SK-N-MC (cell line): ENCODE data around the gene DYNC1I1.

Experiments
- DNase-seq: peaks from one replicate; pipeline ENCODE4 v3.0.0-alpha.2; 2011; ENCODE audit warnings: low read depth, low spot score
- H3K27ac ChIP-seq: fragments of 200-600 bp; sonication (generic); 2 replicates; pipeline ENCODE4 v1.5.1; 2016; ENCODE audit warnings: mixed run types
- H3K36me3 ChIP-seq: fragments of 200-600 bp; sonication (generic); 2 replicates; pipeline ENCODE4 v1.6.1; 2017; ENCODE audit warnings: antibody characterized with exemption, low read length, mixed read lengths; ENCODE audit not compliant: insufficient read depth
- H3K4me3 ChIP-seq: fragments of 200-600 bp; sonication (generic); 2 replicates; pipeline ENCODE4 v1.5.1; 2016
- H3K9ac ChIP-seq: fragments of 200-600 bp; sonication (generic); 2 replicates; pipeline ENCODE4 v1.8.0; 2017; ENCODE audit warnings: mixed run types, mixed read lengths; ENCODE audit not compliant: insufficient read length
- H3K9me3 ChIP-seq: fragments of 200-600 bp; sonication (generic); 2 replicates; pipeline ENCODE4 v1.6.1; 2017; ENCODE audit warnings: low read depth, mild to moderate bottlenecking, antibody characterized with exemption, low read length, moderate library complexity, mixed read lengths
- EZH2 ChIP-seq: fragments of 200-600 bp; sonication (generic); IDR thresholded peaks from one replicate; pipeline ENCODE4 v1.6.1; 2017; ENCODE audit warnings: antibody characterized with exemption
- FOXP2 ChIP-seq: optimal IDR thresholded peaks from 2 replicates; pipeline ENCODE3; 2011; ENCODE audit warnings: mild to moderate bottlenecking, moderate library complexity; ENCODE audit not compliant: insufficient read depth; ENCODE audit errors: extremely low read length, control extremely low read depth
- POLR2AphosphoS5 ChIP-seq: IDR thresholded peaks from 2 replicates; pipeline ENCODE4 v1.6.1; 2012; ENCODE audit warnings: mild to moderate bottlenecking, low read depth, low read length, borderline replicate concordance

Gene DYNC1I1

DNA sequence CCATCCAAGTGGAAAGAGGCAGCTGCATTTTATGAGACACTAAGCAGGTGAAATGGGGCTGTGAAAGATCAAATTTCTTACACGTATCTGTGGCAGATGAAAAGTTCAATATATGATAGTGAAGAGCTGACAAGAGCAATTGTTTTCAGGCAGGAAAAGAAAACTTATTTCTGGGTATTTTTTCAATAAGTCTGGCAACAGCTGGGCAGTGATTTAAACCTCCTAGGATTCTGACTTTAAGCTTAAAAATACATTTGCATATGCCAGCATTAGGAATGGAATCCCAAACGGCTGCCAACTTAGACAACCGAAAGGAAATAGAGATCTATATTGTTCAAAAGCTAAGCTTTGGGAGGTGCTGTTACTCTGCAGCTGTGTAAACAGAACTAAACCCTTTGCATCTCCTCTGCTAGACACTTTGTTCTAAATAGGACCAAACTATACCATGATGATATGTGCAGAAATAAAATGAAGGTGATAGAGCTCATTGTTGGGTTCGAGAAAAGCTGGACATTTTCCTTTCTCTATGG is 26.1 kb downstream of the DYNC1I1 start:
- DNase-seq = no peak
- H3K9ac ChIP-seq = no peak overlapping the region
- TF ChIP-seq EZH2 (no peak), FOXP2 (no peak), POLR2AphosphoS5 (no peak)

DNA sequence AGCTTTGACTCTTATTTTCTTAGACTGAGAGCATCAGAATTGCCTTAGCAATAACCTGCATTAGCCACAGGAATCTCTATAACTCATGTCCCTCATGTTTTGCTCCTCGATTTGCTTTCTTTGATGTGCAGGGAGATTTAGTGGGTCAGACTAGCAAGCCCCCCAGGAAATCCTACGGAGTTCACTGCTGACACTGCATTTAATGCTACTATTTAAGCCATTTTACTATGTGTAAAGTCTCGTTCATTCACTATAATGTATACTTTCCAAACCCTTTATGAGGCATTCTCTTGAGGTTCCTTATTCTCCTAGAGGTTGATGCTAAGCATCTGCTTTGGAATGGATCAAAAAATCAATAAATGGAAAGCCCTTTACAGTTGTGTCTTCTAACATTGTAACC is 28.4 kb downstream of the DYNC1I1 start:
- TF ChIP-seq POLR2AphosphoS5 = no peak
- no peak for TF ChIP-seq EZH2
- TF ChIP-seq FOXP2 = no peak

More for the DNA sequence above, 26.1 kb downstream of the DYNC1I1 start:
- Histone ChIP-seq H3K9me3 (no peaks in the 10 kb centered on the region), H3K27ac (no peak overlapping the region), H3K4me3 (no peak overlapping the region), H3K36me3 (no peaks in the 10 kb centered on the region)

DNA sequence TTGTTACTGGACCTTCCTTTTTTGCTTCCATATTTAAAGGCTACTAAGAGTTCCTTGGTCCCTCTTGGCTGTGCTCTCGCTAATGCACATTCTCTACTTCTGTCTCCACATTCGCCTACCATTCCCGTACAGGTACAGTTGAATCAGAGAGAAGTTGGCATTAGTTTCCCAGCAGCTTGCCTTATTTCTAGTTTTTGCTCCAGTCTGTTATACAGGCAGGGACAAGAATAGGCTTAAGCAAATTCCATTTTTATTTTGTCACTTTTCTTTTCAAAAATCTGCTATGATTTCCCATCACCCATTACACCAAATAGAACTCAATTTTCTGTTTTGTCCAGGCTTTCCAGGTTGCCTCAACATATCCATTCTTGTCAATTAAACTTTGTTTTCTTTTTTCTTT is 29.9 kb downstream of the DYNC1I1 start:
- no peak overlapping the region for H3K9ac ChIP-seq
- H3K36me3 ChIP-seq = no peaks in the 10 kb centered on the region
- no peak overlapping the region for H3K4me3 ChIP-seq
- DNase-seq = no peak
- no peak overlapping the region for H3K27ac ChIP-seq
- no peaks in the 10 kb centered on the region for H3K9me3 ChIP-seq
- TF ChIP-seq FOXP2 (no peak), POLR2AphosphoS5 (no peak), EZH2 (no peak)

More for the DNA sequence above, 28.4 kb downstream of the DYNC1I1 start:
- H3K27ac ChIP-seq = no peak overlapping the region
- no peaks in the 10 kb centered on the region for H3K9me3 ChIP-seq
- no peak for DNase-seq
- no peak overlapping the region for H3K4me3 ChIP-seq
- no peaks in the 10 kb centered on the region for H3K36me3 ChIP-seq
- no peak overlapping the region for H3K9ac ChIP-seq

DNA sequence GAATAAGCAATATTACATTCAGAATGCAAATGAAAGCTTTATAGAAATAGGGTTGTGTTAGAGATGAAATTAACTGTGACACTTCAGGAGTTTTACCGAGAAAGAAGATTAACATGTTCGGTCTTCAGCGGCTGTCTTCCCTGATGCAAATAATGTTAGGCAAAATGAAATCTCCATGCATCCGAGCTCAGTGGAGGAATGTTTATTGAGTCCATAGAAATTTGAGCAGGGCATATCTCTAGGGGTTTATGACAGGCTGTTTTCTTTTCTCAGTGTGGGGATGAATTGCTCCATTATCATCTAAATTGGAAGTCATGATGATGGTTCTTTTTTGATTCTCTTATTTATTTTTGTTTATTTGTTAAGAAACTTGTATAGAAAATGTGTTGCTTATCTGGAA is 31.7 kb downstream of the DYNC1I1 start:
- DNase-seq = no peak
- no peak for TF ChIP-seq POLR2AphosphoS5
- no peak for TF ChIP-seq EZH2
- no peak for TF ChIP-seq FOXP2
- Histone ChIP-seq H3K36me3 (no peaks in the 10 kb centered on the region), H3K4me3 (no peak overlapping the region), H3K27ac (no peak overlapping the region), H3K9me3 (no peaks in the 10 kb centered on the region), H3K9ac (no peak overlapping the region)

DNA sequence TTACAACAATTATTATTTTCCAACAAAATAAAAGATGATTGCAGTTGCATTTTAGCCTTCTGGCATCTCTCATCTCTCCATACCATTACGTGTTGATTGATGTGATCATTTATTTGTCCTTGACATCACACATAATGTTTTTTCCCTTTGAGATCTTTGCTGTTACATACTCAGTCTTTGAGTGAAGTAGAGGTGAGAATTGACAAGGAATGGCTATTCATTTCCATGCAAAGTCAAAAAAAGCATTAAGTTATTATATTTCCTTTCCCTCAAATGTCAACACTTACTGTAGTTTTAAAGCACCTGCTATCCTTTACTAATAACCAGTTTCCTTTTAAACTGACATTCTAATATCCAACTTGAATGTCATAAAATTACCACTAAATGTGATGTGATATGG is 33.6 kb downstream of the DYNC1I1 start:
- no peak for TF ChIP-seq EZH2
- TF ChIP-seq POLR2AphosphoS5 = no peak
- no peak for TF ChIP-seq FOXP2
- no peak overlapping the region for H3K4me3 ChIP-seq
- no peaks in the 10 kb centered on the region for H3K36me3 ChIP-seq
- H3K27ac ChIP-seq = no peak overlapping the region
- no peak overlapping the region for H3K9ac ChIP-seq
- no peak for DNase-seq
- H3K9me3 ChIP-seq = no peaks in the 10 kb centered on the region

DNA sequence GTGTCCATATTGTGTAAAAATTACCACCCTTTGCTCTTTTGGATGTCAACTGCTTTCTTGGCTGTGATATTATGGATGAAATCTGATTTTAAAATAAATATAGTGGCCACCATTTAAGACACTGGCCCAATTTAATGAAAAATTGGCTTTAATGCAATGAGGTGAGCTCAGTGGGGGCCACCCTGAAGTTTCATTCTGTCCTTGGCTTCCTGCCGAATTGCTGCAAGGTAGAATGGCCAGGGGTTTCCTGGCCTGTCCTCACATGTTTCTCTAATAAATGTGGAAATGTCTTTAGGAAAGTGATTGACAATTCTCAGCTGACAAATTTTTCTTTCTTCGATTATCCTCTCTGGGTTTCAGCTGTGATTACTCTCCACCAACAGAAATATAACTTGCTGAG is 36.0 kb downstream of the DYNC1I1 start:
- no peak overlapping the region for H3K4me3 ChIP-seq
- DNase-seq = no peak
- no peaks in the 10 kb centered on the region for H3K36me3 ChIP-seq
- no peak overlapping the region for H3K9ac ChIP-seq
- no peaks in the 10 kb centered on the region for H3K9me3 ChIP-seq
- no peak overlapping the region for H3K27ac ChIP-seq
- TF ChIP-seq FOXP2 (no peak), POLR2AphosphoS5 (no peak), EZH2 (no peak)

DNA sequence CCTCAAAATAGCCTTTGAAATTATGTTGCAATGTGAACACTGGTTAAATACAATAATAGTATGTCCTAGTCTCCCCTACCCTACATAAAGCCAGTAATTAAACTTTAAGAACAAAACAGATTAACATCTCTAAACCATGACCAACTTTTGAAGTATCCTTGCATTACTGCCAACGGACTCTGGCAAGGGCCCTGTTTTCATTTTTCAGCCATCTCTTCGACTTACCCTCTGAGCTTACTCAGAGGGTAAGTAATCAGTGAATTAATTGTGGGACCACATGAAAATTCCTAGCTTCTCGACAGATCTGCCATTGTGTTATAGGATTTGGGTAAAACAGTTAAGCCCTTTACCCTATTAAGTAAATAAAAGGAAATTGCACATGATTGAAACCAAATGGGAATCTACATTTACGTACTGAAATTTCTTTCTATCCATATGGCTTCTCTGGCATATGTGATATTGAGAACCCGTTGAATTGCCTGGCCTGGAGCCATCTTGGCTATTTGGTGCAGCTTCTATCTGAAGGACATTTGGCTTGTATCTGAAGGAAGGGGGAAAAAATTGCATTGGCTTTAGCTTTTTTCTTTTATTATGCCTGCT is 39.6 kb downstream of the DYNC1I1 start:
- TF ChIP-seq POLR2AphosphoS5 (no peak), EZH2 (no peak), FOXP2 (no peak)
- H3K9ac ChIP-seq = no peak overlapping the region
- no peak overlapping the region for H3K27ac ChIP-seq
- H3K9me3 ChIP-seq = no peaks in the 10 kb centered on the region
- no peak overlapping the region for H3K4me3 ChIP-seq
- H3K36me3 ChIP-seq = no peaks in the 10 kb centered on the region
- DNase-seq = no peak

DNA sequence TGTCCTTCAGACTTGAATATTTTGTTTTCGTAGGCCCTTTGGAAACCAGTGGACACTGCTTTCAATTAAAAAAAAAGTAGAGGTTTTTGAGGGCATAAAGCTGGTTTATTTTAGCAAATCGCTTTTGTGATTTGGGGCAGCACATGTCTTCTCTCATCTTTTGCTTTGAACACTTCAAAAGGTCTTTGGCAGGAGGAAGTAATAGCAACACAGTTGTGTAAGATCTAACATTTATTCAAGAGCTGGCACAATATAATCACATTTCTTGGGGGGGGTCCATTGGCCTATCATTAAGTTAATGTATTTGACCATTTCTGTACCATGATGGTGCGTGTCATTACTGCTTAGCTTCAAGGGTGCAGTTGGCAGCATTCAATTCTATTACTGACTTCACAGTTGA is 42.4 kb downstream of the DYNC1I1 start:
- TF ChIP-seq POLR2AphosphoS5 = no peak
- no peak for TF ChIP-seq FOXP2
- TF ChIP-seq EZH2 = no peak
- no peak for DNase-seq
- H3K36me3 ChIP-seq = no peaks in the 10 kb centered on the region
- H3K9me3 ChIP-seq = no peaks in the 10 kb centered on the region
- no peak overlapping the region for H3K9ac ChIP-seq
- no peak overlapping the region for H3K27ac ChIP-seq
- no peak overlapping the region for H3K4me3 ChIP-seq
